Measurements from ENCODE around the gene MGAT5B. TPM values are rescaled to one million over a fixed set of nuclear protein-coding genes. Genes with fewer than 3 reads are reported as not detected.

MGAT5B gene
- total and polyA plus RNA-seq, 2 donors (not counting 1 experiment from before 2014, with no cell fraction given): 0.09 to 0.17 TPM

- TF ChIP-seq EZH2 (IDR thresholded peaks at IDR 0.05; ENCODE audit: low read length, missing control alignments): no peak
- TF ChIP-seq, protein P1, sequence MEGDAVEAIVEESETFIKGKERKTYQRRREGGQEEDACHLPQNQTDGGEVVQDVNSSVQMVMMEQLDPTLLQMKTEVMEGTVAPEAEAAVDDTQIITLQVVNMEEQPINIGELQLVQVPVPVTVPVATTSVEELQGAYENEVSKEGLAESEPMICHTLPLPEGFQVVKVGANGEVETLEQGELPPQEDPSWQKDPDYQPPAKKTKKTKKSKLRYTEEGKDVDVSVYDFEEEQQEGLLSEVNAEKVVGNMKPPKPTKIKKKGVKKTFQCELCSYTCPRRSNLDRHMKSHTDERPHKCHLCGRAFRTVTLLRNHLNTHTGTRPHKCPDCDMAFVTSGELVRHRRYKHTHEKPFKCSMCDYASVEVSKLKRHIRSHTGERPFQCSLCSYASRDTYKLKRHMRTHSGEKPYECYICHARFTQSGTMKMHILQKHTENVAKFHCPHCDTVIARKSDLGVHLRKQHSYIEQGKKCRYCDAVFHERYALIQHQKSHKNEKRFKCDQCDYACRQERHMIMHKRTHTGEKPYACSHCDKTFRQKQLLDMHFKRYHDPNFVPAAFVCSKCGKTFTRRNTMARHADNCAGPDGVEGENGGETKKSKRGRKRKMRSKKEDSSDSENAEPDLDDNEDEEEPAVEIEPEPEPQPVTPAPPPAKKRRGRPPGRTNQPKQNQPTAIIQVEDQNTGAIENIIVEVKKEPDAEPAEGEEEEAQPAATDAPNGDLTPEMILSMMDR (conservative IDR thresholded peaks at IDR 0.05 in 1 of 2, IDR thresholded peaks at IDR 0.05 in 1 of 2; ENCODE audit: low read depth in 1 of 2, low read length in 2 of 2): no peak
- DNase-seq (ENCODE audit: low read depth in 2 of 2): no peak
Observed at GRCh38 chr17:76943781-76944213, 75.6 kb downstream of the MGAT5B start.

GRCh38 chr17:76944477-76944876 lies 76.3 kb downstream of the MGAT5B start:
- no peak overlapping the region for H3K27ac ChIP-seq (ENCODE audit: insufficient read depth, low read length)
- no peaks in the 10 kb centered on the region for H3K9me3 ChIP-seq (ENCODE audit: control insufficient read depth, insufficient read depth, low read depth, low read length)
- no peaks in the 10 kb centered on the region for H3K27me3 ChIP-seq (ENCODE audit: control insufficient read depth, insufficient read depth, low read length)
- no peak overlapping the region for H3K4me3 ChIP-seq (replicated peaks in 1 of 4; ENCODE audit: control extremely low read depth in 1 of 4, insufficient read depth in 1 of 4, low read depth in 3 of 4, low read length in 4 of 4)
- H3K4me2 ChIP-seq (ENCODE audit: extremely low read depth, insufficient read depth, low read length): no peak overlapping the region
- no peak overlapping the region for H3K9ac ChIP-seq (ENCODE audit: insufficient read depth, low read length)
- H4K20me1 ChIP-seq (ENCODE audit: control insufficient read depth, extremely low read depth, insufficient read depth, low read length): no peaks in the 10 kb centered on the region
- H3K4me1 ChIP-seq (ENCODE audit: control insufficient read depth, extremely low read depth, insufficient read depth, low read length): no peaks in the 10 kb centered on the region
- DNase-seq (ENCODE audit: low read depth in 2 of 2): no peak
- no peaks in the 10 kb centered on the region for H3K79me2 ChIP-seq (ENCODE audit: control insufficient read depth, insufficient read depth, low read length)
- H2AFZ ChIP-seq (ENCODE audit: low read length): no peak overlapping the region
- H3K36me3 ChIP-seq (ENCODE audit: control insufficient read depth, insufficient read depth, low read length): no peaks in the 10 kb centered on the region
- TF ChIP-seq, protein P1 (conservative IDR thresholded peaks at IDR 0.05 in 1 of 2, IDR thresholded peaks at IDR 0.05 in 1 of 2; ENCODE audit: low read depth in 1 of 2, low read length in 2 of 2): no peak
- no peak for TF ChIP-seq EZH2 (IDR thresholded peaks at IDR 0.05; ENCODE audit: low read length, missing control alignments)

More at GRCh38 chr17:76943781-76944213, 75.6 kb downstream of the MGAT5B start:
- Histone ChIP-seq H3K79me2 (ENCODE audit: control insufficient read depth, insufficient read depth, low read length) (no peaks in the 10 kb centered on the region), H3K36me3 (ENCODE audit: control insufficient read depth, insufficient read depth, low read length) (no peaks in the 10 kb centered on the region), H3K4me1 (ENCODE audit: control insufficient read depth, extremely low read depth, insufficient read depth, low read length) (no peaks in the 10 kb centered on the region), H4K20me1 (ENCODE audit: control insufficient read depth, extremely low read depth, insufficient read depth, low read length) (no peaks in the 10 kb centered on the region), H3K27ac (ENCODE audit: insufficient read depth, low read length) (no peak overlapping the region), H3K4me2 (ENCODE audit: extremely low read depth, insufficient read depth, low read length) (no peak overlapping the region), H2AFZ (ENCODE audit: low read length) (no peak overlapping the region), H3K9ac (ENCODE audit: insufficient read depth, low read length) (no peak overlapping the region), H3K9me3 (ENCODE audit: control insufficient read depth, insufficient read depth, low read depth, low read length) (no peaks in the 10 kb centered on the region), H3K27me3 (ENCODE audit: control insufficient read depth, insufficient read depth, low read length) (no peaks in the 10 kb centered on the region), H3K4me3 (replicated peaks in 1 of 4; ENCODE audit: control extremely low read depth in 1 of 4, insufficient read depth in 1 of 4, low read depth in 3 of 4, low read length in 4 of 4) (no peak overlapping the region)

GRCh38 chr17:76946111-76946771 lies 78.0 kb downstream of the MGAT5B start:
- TF ChIP-seq EZH2 (IDR thresholded peaks at IDR 0.05; ENCODE audit: low read length, missing control alignments): no peak
- TF ChIP-seq, protein P1 (conservative IDR thresholded peaks at IDR 0.05 in 1 of 2, IDR thresholded peaks at IDR 0.05 in 1 of 2; ENCODE audit: low read depth in 1 of 2, low read length in 2 of 2): no peak

More at GRCh38 chr17:76946111-76946771, 78.0 kb downstream of the MGAT5B start:
- Histone ChIP-seq H3K27me3 (ENCODE audit: control insufficient read depth, insufficient read depth, low read length) (no peaks in the 10 kb centered on the region), H4K20me1 (ENCODE audit: control insufficient read depth, extremely low read depth, insufficient read depth, low read length) (no peaks in the 10 kb centered on the region), H3K4me1 (ENCODE audit: control insufficient read depth, extremely low read depth, insufficient read depth, low read length) (no peaks in the 10 kb centered on the region), H3K36me3 (ENCODE audit: control insufficient read depth, insufficient read depth, low read length) (no peaks in the 10 kb centered on the region), H3K4me2 (ENCODE audit: extremely low read depth, insufficient read depth, low read length) (no peak overlapping the region), H3K27ac (ENCODE audit: insufficient read depth, low read length) (no peak overlapping the region), H3K4me3 (replicated peaks in 1 of 4; ENCODE audit: control extremely low read depth in 1 of 4, insufficient read depth in 1 of 4, low read depth in 3 of 4, low read length in 4 of 4) (no peak overlapping the region), H3K9me3 (ENCODE audit: control insufficient read depth, insufficient read depth, low read depth, low read length) (no peaks in the 10 kb centered on the region), H3K79me2 (ENCODE audit: control insufficient read depth, insufficient read depth, low read length) (no peaks in the 10 kb centered on the region), H2AFZ (ENCODE audit: low read length) (no peak overlapping the region), H3K9ac (ENCODE audit: insufficient read depth, low read length) (no peak overlapping the region)
- DNase-seq (ENCODE audit: low read depth in 2 of 2): no peak

All from fibroblast of lung (primary cell).